ENCODE results near the gene ASCC3. TPM values are rescaled to one million over a fixed set of nuclear protein-coding genes. Genes with fewer than 3 reads are reported as not detected.

Gene ASCC3
- total RNA-seq = 10 to 100 TPM; 14.2 to 58.9 (median 36.6) TPM

- Histone ChIP-seq H3K27me3 (no peaks in the 10 kb centered on the region), H3K36me3 (no peaks in the 10 kb centered on the region), H3K4me3 (peak within 1 kb of the TSS; percentile 74 to 84 (median 82)), H3K4me1 (peaks cover 0 to 39% (median 10%) of the 10 kb centered on the region in 3 donors), H3K9me3 (no peaks in the 10 kb centered on the region), H3K27ac (peak within 1 kb of the TSS; percentile 94 to 97 (median 96))
- intact Hi-C loops (cut with DNase I) = no loop called here
- DNase-seq = peak; percentile 36
- 0% methylated on average over 24 to 35 of the region's 83 CpGs for WGBS, 2 donors
- TF ChIP-seq POLR2A (IDR thresholded peaks at IDR 0.05) (peak in 3 of 4 donors; percentile 9 to 79 (median 47)), CTCF (IDR thresholded peaks at IDR 0.05) (peak in 1 of 6 experiments; percentile 16)
Measured at GRCh38 chr6:100880853-100881706, at the start of gene ASCC3. ASCC3 (minus strand) TSS chr6:100881329; CDS start chr6:100867997, 13,332 bp downstream.

DNA sequence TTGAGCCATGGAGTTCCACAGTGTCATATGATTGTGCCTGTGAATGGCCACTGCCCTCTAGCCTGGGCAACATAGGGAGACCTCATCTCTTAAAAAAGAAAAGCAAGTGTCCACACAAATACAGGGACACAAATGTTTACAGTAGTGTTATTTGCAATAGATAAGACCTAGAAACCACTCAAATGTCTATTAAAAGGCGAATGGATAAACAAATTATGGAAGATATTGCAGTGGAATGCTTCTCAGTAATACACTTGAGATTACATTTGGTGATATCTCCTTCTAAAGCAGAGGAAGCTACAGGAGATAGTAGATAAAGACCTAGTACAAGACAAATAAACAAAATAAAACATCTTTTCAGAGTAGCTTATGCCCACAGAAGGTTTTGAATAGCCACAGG, 44.6 kb upstream of the ASCC3 start:
- Histone ChIP-seq H3K4me1 (no peaks in the 10 kb centered on the region), H3K27ac (no peak overlapping the region), H3K9me3 (no peaks in the 10 kb centered on the region), H3K27me3 (no peaks in the 10 kb centered on the region), H3K4me3 (no peak overlapping the region), H3K36me3 (no peaks in the 10 kb centered on the region)
- TF ChIP-seq POLR2A (IDR thresholded peaks at IDR 0.05) = no peak
- no peak for TF ChIP-seq CTCF (IDR thresholded peaks at IDR 0.05)
- 56 to 91% methylated on average over 1 of the region's 1 CpG for WGBS, 2 donors
- DNase-seq = no peak
- intact Hi-C loops (cut with DNase I) = no loop called here

GRCh38 chr6:100924534-100925227, 43.6 kb upstream of the ASCC3 start:
- intact Hi-C loops (cut with DNase I) = no loop called here
- no peak for DNase-seq
- no peaks in the 10 kb centered on the region for H3K27me3 ChIP-seq
- TF ChIP-seq POLR2A (IDR thresholded peaks at IDR 0.05) (no peak), CTCF (IDR thresholded peaks at IDR 0.05) (no peak)
- no peaks in the 10 kb centered on the region for H3K9me3 ChIP-seq
- no peak overlapping the region for H3K4me3 ChIP-seq
- no peaks in the 10 kb centered on the region for H3K36me3 ChIP-seq
- no peak overlapping the region for H3K27ac ChIP-seq
- 27 to 47% methylated on average over 9 of the region's 9 CpGs for WGBS, 2 donors
- no peaks in the 10 kb centered on the region for H3K4me1 ChIP-seq

DNA sequence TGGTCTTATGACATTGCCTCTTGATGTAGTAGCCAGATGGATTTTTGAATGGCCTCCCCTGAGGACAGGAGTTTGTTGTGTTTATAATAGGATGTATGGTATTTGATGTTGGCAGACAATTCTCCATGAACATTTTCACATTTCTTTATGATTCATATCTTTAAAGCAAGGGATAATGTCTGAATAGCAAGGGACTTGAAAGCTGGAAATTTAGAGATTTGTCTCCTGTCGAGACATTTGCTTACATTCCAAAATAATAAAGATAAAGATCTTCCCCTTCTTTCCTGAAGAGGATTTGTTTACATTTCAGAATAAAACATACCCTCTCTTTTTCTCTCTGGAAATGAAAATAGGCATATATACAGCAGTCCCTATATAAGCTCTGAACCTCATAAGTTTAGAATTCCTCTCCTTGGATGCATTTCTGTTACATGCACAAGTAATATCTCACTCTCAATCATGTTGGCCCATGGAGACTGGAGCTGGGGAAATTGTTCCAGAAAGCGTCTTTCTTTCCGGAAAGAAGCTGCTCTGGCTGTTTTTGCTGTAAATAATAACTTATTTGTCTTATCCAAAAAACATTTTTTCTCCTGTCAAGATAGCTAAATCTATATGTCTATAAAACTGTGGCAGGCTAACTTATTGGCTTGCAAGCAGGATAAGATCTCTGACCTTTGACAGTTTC, 42.5 kb upstream of the ASCC3 start:
- Histone ChIP-seq H3K4me3 (no peak overlapping the region), H3K4me1 (no peaks in the 10 kb centered on the region), H3K27ac (no peak overlapping the region), H3K9me3 (no peaks in the 10 kb centered on the region), H3K27me3 (no peaks in the 10 kb centered on the region), H3K36me3 (no peaks in the 10 kb centered on the region)
- 63 to 65% methylated on average over 3 of the region's 3 CpGs for WGBS, 2 donors
- intact Hi-C loops (cut with DNase I) = no loop called here
- DNase-seq = no peak
- TF ChIP-seq CTCF (IDR thresholded peaks at IDR 0.05) = no peak
- no peak for TF ChIP-seq POLR2A (IDR thresholded peaks at IDR 0.05)

Data from esophagus squamous epithelium (tissue), 5 donors.